ENCODE measurements around the gene SLC2A10.

The SLC2A10 gene

GRCh38 chr20:46704714-46705377 is 4.6 kb upstream of the SLC2A10 start:
- DNase-seq, result no peak

GRCh38 chr20:46705378-46705729 is 4.1 kb upstream of the SLC2A10 start:
- DNase-seq, result no peak

- no peak for DNase-seq
Measured at GRCh38 chr20:46706242-46706641, 3.2 kb upstream of the SLC2A10 start.

- no peak for DNase-seq
Measured at GRCh38 chr20:46708172-46708860, 1.1 kb upstream of the SLC2A10 start.

- no peak for DNase-seq
Measured at GRCh38 chr20:46709055-46709458, 392 bp upstream of the SLC2A10 start.

GRCh38 chr20:46710153-46710913 is 884 bp downstream of the SLC2A10 start:
- DNase-seq, result no peak

- no peak for DNase-seq
Measured at GRCh38 chr20:46712056-46712636, 2.7 kb downstream of the SLC2A10 start.

GRCh38 chr20:46713957-46714834 is 4.7 kb downstream of the SLC2A10 start:
- DNase-seq, result no peak

- DNase-seq, result no peak
Measured at GRCh38 chr20:46715292-46715756, 5.9 kb downstream of the SLC2A10 start.

GRCh38 chr20:46717818-46718541 is 8.5 kb downstream of the SLC2A10 start:
- DNase-seq, result no peak

GRCh38 chr20:46720019-46720418 is 10.6 kb downstream of the SLC2A10 start:
- no peak for DNase-seq

- no peak for DNase-seq
Measured at GRCh38 chr20:46720776-46721425, 11.5 kb downstream of the SLC2A10 start.

- DNase-seq, result no peak
Measured at GRCh38 chr20:46721476-46721875, 12.0 kb downstream of the SLC2A10 start.

GRCh38 chr20:46722450-46722849 is 13.0 kb downstream of the SLC2A10 start:
- DNase-seq, result no peak

- no peak for DNase-seq
Measured at GRCh38 chr20:46723039-46723438, 13.6 kb downstream of the SLC2A10 start.

- no peak for DNase-seq
Measured at GRCh38 chr20:46724343-46724959, 15.0 kb downstream of the SLC2A10 start.

- DNase-seq, result no peak
Measured at GRCh38 chr20:46725186-46726165, 16.0 kb downstream of the SLC2A10 start.

- no peak for DNase-seq
Measured at GRCh38 chr20:46731770-46732169, 22.3 kb downstream of the SLC2A10 start.

- no peak for DNase-seq
Measured at GRCh38 chr20:46735436-46735835, 26.0 kb downstream of the SLC2A10 start.

Measured in T-helper 1 cell (primary cell).